Heart left ventricle (tissue), 13 donors: ENCODE results near the gene LRRTM1.

ENCODE experiments used
- CTCF ChIP-seq, 12 donors: fragments of 200-600 bp; sonication (generic) in 4 of 12; IDR thresholded peaks; one replicate each; pipeline versions ENCODE4 v1.5.0 to v1.8.0; 2018 to 2022; ENCODE audit warnings: antibody characterized with exemption in 12 of 12, mild to moderate bottlenecking in 5 of 12
- POLR2A ChIP-seq, 2 donors: fragments of 450-650 bp; IDR thresholded peaks; one replicate each; pipeline ENCODE4 v1.6.1; 2017; ENCODE audit warnings: antibody characterized with exemption in 2 of 2, mild to moderate bottlenecking in 2 of 2, moderate library complexity in 2 of 2
- donor health status: ischemic (EF 13 %, LVEDD 7.1; RV severe dilation, severe dysfunction).
- donor health status: DM: no; HTN: yes; CAD: no.
- donor health status: DM: no; HTN: no; CAD: no.
- donor health status: ischemic (EF 25% LVEDD 6.9; RV normal size, moderate dysfunction).
- donor health status: ischemic (EF 25% LVEDD 5.7; RV mildly dilated, moderate dysfunction).
- donor health status: ischemic (EF 35%, LVEDD 5.7; RV mildly dilated, moderate dysfunction).
- donor health status: nonischemic (EF 11% LVEDD 7.7; RV severe dilation, severe dysfunction).
- donor health status: DM: yes; HTN: yes; CAD: no.
- donor health status: PGD.
- donor health status: ischemic (EF 29% LVEDD 5.4; RV normal size, mild dysfunction).
- donor health status: nonischemic (EF 23%, LVEDD 6.1; RV moderate dilation, normal function).

- TF ChIP-seq CTCF (IDR thresholded peaks at IDR 0.05) (no peak), POLR2A (IDR thresholded peaks at IDR 0.05) (no peak)
Measured at GRCh38 chr2:80281049-80281448, 23.5 kb downstream of the LRRTM1 start.
